Ascending aorta (tissue), 2 donors: ENCODE results near the gene ADGRB3. TPM values are rescaled to one million over a fixed set of nuclear protein-coding genes. Genes with fewer than 3 reads are reported as not detected.

Source experiments
- DNase-seq, 2 donors: peaks; one replicate each; pipeline ENCODE4 v3.0.0-alpha.2; 2019; ENCODE audit warnings: low spot score in 2 of 2
- H3K27ac ChIP-seq, 2 donors: fragments of 200-600 bp; sonication (generic); one replicate each; pipeline ENCODE4 v1.5.1; 2016 to 2017; ENCODE audit warnings: mild to moderate bottlenecking in 1 of 2
- H3K27me3 ChIP-seq: fragments of 200-600 bp; sonication (generic); one replicate; pipeline ENCODE4 v1.5.1; 2017
- H3K36me3 ChIP-seq, 2 donors: fragments of 200-600 bp; sonication (generic); one replicate each; pipeline ENCODE4 v1.5.1; 2016
- H3K4me1 ChIP-seq, 2 donors: fragments of 200-600 bp; sonication (generic); one replicate each; pipeline ENCODE4 v1.5.1; 2016 to 2017; ENCODE audit warnings: mild to moderate bottlenecking in 1 of 2
- H3K4me3 ChIP-seq, 2 donors: fragments of 200-600 bp; sonication (generic); one replicate each; pipeline ENCODE4 v1.5.1; 2016 to 2017; ENCODE audit warnings: mild to moderate bottlenecking in 1 of 2
- H3K9me3 ChIP-seq, 2 donors: fragments of 200-600 bp; sonication (generic); one replicate each; pipeline ENCODE4 v1.5.1; 2016
- CTCF ChIP-seq, 3 experiments: fragments of 200-600 bp in 2 of 3; fragments of 450-650 bp in 1 of 3; sonication (generic) in 2 of 3; IDR thresholded peaks; one replicate each; pipeline ENCODE4 v1.5.1; 2016 to 2019; ENCODE audit warnings: antibody characterized with exemption in 3 of 3, mild to moderate bottlenecking in 1 of 3, moderate library complexity in 1 of 3
- intact Hi-C: fragments of 100-400 bp; cut with DNase I; formaldehyde crosslinking; loops from one replicate; pipeline ENCODE4 v1.15.1; 2023
- total RNA-seq: library from RNA; depleted of rRNA; stranded (reverse); fragments of >200 nt; gene quantifications from one replicate; pipeline ENCODE4 v1.1.0, GENCODE V29; 2016

ADGRB3 gene
- total RNA-seq, 1 donor from 2014 or later, result 4.4 TPM

GRCh38 chr6:69311888-69312287 lies 676.8 kb downstream of the ADGRB3 start:
- DNase-seq, result no peak
- H3K27me3 ChIP-seq, result no peaks in the 10 kb centered on the region
- no peak overlapping the region for H3K4me3 ChIP-seq
- no peaks in the 10 kb centered on the region for H3K36me3 ChIP-seq
- no peak for TF ChIP-seq CTCF (IDR thresholded peaks at IDR 0.05)
- H3K4me1 ChIP-seq, result no peaks in the 10 kb centered on the region
- intact Hi-C loops, result no loop called here
- no peak overlapping the region for H3K27ac ChIP-seq
- H3K9me3 ChIP-seq, result no peaks in the 10 kb centered on the region

- Histone ChIP-seq H3K36me3 (no peaks in the 10 kb centered on the region), H3K27ac (no peak overlapping the region), H3K27me3 (no peaks in the 10 kb centered on the region), H3K9me3 (no peaks in the 10 kb centered on the region), H3K4me3 (no peak overlapping the region), H3K4me1 (no peaks in the 10 kb centered on the region)
- intact Hi-C loops, result no loop called here
- no peak for TF ChIP-seq CTCF (IDR thresholded peaks at IDR 0.05)
- no peak for DNase-seq
Observed at GRCh38 chr6:69314001-69314400, 678.9 kb downstream of the ADGRB3 start.

- intact Hi-C loops, result no loop called here
Observed at GRCh38 chr6:69314531-69314930, 679.4 kb downstream of the ADGRB3 start.

GRCh38 chr6:69331886-69332285 lies 696.8 kb downstream of the ADGRB3 start:
- H3K27me3 ChIP-seq, result no peaks in the 10 kb centered on the region
- H3K4me1 ChIP-seq, result no peaks in the 10 kb centered on the region
- no peak overlapping the region for H3K4me3 ChIP-seq
- no peaks in the 10 kb centered on the region for H3K9me3 ChIP-seq
- intact Hi-C loops, result no loop called here
- no peaks in the 10 kb centered on the region for H3K36me3 ChIP-seq
- no peak for DNase-seq
- no peak overlapping the region for H3K27ac ChIP-seq
- no peak for TF ChIP-seq CTCF (IDR thresholded peaks at IDR 0.05)

More at GRCh38 chr6:69314531-69314930, 679.4 kb downstream of the ADGRB3 start:
- H3K9me3 ChIP-seq, result no peaks in the 10 kb centered on the region
- TF ChIP-seq CTCF (IDR thresholded peaks at IDR 0.05), result no peak
- no peaks in the 10 kb centered on the region for H3K27me3 ChIP-seq
- H3K4me3 ChIP-seq, result no peak overlapping the region
- DNase-seq, result no peak
- H3K36me3 ChIP-seq, result no peaks in the 10 kb centered on the region
- H3K27ac ChIP-seq, result no peak overlapping the region
- no peaks in the 10 kb centered on the region for H3K4me1 ChIP-seq

- no peak for TF ChIP-seq CTCF (IDR thresholded peaks at IDR 0.05)
- no peaks in the 10 kb centered on the region for H3K36me3 ChIP-seq
- no peaks in the 10 kb centered on the region for H3K27me3 ChIP-seq
- DNase-seq, result no peak
- no peak overlapping the region for H3K4me3 ChIP-seq
- no peaks in the 10 kb centered on the region for H3K9me3 ChIP-seq
- H3K4me1 ChIP-seq, result no peaks in the 10 kb centered on the region
- H3K27ac ChIP-seq, result no peak overlapping the region
- intact Hi-C loops, result no loop called here
Observed at GRCh38 chr6:69337311-69337710, 702.2 kb downstream of the ADGRB3 start.
